Activated T-helper 1 cell treated with anti-CD3 and anti-CD28 coated beads, Interleukin-2, amount 50 U/mL, for 16 hours (primary cell): Measurements from ENCODE around the gene KCNT2.
"Not testable (repeated sequence)": the region's sequence is repeated elsewhere in the genome, so short reads cannot be mapped to it uniquely, and the experiment has no call there.

Experiments
- DNase-seq, 2 donors: peaks; one replicate each; pipeline ENCODE4 v3.0.0-alpha.2; 2020; ENCODE audit warnings: low read depth in 1 of 2, low spot score in 1 of 2

The KCNT2 gene

GRCh38 chr1:196608390-196609369 is at the start of gene KCNT2:
KCNT2 (minus strand) TSS chr1:196608440; CDS start chr1:196608309, 131 bp downstream.
- DNase-seq: no peak

DNA sequence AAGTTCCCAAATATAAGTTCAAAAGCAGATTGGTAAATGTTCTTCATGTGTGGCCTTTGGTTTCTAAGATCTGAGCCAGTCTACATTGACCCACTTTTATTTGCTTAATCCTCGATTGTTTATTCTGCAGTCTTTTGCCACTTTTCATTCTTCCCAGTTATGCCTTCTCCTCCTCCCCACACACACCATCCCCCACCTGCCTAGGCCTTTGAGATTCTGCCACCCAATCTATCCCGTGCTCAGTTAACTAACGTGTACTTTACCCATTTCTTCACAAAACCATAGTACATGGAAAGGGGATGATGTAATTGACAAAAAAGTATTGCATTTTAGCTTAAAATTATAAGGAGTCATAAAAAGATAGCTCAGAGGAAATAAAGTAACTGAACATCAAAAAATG is 47.3 kb upstream of the KCNT2 start:
- DNase-seq: no peak

GRCh38 chr1:196655071-196655470 is 46.8 kb upstream of the KCNT2 start:
- DNase-seq: no peak

GRCh38 chr1:196654271-196654670 is 46.0 kb upstream of the KCNT2 start:
- no peak for DNase-seq

- no peak for DNase-seq
Observed at GRCh38 chr1:196651637-196652215, 43.5 kb upstream of the KCNT2 start, which contains the start of gene CFH. CFH (plus strand) TSS chr1:196652043; CDS start chr1:196652118, 75 bp downstream.

DNA sequence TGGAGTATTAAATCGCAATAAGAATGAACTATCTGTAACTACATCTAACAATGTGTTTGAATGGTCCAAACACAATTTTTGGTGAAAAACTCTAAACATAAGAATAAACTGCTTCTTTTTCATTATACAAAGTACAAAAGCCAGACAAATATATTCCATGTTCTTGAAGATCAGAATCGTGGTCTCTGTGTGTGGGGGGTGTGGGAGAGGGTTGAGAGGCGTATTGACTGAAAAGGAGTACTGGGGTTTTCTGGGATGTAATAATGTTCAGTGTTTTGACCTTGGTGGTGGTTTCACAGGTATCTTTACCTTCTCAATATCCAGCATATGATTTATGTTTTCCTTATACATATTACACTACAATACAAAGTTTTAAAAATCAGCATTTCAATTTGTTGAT is 42.8 kb upstream of the KCNT2 start:
- DNase-seq: no peak

DNA sequence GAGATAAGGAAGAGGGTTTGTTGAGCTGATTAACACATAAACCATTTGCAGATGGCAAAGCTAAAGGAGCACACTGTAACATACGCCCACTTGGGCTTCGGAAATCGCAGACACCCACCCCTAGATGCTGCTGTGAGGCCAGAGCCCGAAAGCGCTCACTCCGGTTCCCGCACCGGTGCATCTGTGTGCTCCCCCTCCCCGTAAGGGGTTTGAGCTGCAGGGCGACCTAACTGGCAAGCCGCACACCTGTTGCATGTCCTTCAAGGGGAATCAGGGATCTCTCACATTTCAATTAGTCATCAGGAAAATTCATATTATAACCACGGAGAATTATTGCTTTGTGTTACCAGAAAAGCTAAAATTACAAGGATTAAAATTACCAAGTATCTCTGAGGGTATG is 42.2 kb upstream of the KCNT2 start:
- DNase-seq: no peak

DNA sequence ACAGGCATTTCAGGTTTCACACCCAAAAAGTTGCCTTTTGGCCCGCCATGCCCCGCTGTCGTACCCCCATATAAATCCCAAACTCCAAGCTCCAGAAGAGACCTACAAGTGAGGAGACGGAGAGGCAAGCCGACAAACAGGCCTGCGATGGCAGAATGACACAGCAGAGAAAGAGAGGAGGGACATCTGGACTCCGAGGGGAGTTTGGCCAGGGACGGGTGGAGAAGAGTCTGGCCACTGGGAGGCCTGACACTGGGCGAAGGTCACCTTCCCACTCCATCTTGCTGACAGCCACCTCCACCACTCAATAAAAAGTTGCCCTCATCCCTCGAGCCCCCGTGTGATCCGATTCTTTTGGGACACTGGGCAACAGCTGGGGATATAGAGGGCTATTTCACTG is 41.8 kb upstream of the KCNT2 start:
- DNase-seq: no peak

GRCh38 chr1:196640976-196641375 is 32.7 kb upstream of the KCNT2 start:
- no peak for DNase-seq

DNA sequence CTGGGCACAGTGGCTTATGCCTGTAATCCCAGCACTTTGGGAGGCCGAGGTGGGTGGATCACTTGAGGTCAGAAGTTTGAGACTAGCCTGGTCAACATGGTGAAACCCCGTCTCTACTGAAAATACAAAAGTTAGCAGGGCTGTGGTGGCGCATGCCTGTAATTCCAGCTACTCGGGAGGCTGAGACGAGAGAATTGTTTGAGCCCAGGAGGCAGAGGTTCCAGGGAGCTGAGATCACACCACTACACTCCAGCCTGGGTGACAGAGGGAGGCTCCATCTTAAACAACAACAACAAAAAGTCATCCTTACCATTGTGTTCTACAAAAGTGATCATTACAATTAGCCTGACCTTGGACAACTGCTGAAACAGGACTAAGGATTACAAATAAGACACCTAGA is 31.1 kb upstream of the KCNT2 start:
- DNase-seq: not testable (repeated sequence)

DNA sequence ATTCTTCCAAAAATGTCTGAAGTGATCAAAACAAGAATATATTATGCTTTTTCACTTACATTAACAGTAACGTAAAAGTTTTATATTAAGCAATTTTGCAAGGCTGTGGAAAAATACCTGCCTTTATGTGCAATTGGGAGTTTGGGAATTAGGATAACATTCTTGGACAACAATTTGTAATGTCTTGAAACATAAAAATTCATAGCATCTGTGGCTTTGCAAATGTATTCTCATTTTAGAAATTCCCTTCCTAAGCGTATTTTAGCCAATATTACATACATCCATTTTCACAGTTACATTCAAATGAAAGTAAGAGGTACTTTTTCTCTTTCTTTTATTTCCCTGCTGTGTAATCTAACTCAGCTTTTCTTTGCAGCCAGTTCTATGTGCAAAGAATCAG is 30.2 kb upstream of the KCNT2 start:
- DNase-seq: no peak

DNA sequence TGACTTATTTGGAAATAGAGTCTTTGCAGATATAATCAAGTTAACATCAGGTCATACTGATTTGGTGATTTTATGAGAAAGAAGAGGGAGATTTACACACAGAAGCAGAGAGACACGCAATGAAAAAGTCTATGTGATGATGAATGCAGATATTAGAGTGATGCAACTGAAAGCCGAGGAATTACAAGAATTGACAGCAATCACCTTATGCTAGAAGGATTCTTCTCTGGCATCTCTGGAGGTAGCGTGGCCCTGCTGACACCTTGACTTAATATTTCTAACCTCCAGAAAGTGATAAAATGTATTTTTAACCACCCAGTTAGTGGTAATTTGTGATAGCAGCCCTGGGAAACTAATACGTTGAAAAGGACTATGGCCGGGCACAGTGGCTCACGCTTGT is 29.4 kb upstream of the KCNT2 start:
- DNase-seq: no peak

GRCh38 chr1:196628838-196629237 is 20.6 kb upstream of the KCNT2 start:
- DNase-seq: no peak

DNA sequence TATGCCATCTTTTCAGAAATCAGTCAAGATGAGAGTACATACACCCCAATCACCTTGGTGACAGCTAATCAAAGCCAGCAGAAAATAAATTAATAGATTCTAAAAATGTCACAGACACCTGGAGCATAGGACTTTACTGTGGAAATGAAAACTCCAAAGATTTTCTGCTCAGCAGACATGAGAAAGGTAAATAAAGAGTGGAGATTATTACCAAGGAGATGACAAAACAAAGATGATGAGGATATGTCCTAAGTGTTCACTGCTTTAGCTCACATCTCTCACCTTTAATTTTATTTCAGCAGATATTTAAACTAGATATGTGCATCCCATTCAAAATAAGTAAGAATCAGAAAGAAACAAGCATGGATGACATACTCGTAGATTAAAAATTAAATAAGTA is 14.8 kb upstream of the KCNT2 start:
- no peak for DNase-seq

DNA sequence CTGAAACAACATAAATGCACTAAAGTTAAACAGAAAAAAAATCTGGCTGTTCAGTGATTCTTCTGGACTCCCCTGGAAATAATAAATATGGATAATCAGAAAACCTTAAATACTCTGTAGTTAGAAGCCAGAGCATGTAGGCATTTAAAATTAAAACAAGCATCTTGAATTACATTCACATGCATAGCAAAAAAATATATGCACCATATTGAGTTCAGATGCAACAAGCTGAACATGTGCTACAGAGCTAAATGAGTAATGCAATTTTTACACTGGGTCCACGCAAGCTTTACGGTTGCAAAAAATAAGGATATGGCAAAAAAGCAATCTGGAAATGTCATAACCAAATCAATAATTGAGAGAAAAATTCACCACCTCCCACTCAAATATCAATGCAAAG is 11.5 kb upstream of the KCNT2 start:
- no peak for DNase-seq

DNA sequence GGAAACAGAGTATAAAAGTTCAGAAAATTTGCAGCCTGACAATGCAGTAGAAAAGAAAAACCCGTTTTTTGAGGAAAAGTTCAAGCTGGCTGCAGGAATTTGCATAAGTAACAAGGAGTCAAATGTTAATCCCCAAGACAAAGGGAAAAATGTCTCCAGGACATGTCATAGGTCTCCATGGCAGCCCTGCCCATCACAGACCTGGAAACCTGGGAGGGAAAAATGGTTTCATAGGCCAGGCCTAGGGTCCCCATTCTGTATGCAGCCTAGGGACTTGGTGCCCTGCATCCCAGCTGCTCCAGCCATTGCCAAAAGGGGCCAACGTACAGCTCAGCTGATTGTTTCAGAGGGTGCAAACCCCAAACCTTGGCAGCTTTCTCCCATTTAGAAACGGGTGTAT is 3.6 kb upstream of the KCNT2 start:
- no peak for DNase-seq

GRCh38 chr1:196609370-196609737 is 1.1 kb upstream of the KCNT2 start:
- DNase-seq: no peak

DNA sequence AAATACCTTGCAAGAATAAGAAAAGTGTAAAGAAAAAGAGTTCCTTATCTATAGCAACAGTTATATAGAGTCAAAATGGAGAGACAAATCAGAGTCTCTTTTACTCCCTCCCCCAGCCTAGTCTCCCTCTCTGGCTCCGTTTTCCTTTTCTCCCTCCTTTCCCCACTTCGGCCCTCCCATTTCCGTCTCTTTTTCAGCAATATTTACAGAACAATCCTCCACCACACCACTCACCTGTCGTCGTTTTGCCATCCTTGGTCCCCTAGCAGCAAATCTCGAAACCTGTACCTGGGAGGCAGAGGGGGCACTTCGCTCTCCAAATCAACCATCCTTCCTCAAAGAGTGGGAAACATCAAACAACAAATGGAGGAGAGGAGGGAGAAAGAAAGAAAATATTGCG is 259 bp downstream of the KCNT2 start:
- DNase-seq: no peak

DNA sequence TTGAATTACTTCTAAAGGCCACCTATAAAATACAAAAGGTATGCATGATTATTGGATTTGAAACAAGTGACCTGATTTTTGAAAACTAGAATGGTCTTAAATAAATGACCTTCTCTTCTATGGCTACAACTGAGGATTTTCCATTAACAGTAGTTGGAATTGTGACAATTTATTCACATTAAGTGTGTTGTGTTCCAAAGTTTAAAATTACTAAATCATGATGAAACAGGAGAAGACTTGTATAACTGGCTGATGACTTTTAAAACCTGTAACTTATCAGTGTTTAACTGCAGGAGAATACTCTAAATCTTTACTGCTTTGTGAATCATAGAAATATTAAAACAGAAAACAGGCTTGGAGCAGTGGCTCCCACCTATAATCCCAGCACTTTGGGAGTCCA is 4.6 kb downstream of the KCNT2 start:
- no peak for DNase-seq

DNA sequence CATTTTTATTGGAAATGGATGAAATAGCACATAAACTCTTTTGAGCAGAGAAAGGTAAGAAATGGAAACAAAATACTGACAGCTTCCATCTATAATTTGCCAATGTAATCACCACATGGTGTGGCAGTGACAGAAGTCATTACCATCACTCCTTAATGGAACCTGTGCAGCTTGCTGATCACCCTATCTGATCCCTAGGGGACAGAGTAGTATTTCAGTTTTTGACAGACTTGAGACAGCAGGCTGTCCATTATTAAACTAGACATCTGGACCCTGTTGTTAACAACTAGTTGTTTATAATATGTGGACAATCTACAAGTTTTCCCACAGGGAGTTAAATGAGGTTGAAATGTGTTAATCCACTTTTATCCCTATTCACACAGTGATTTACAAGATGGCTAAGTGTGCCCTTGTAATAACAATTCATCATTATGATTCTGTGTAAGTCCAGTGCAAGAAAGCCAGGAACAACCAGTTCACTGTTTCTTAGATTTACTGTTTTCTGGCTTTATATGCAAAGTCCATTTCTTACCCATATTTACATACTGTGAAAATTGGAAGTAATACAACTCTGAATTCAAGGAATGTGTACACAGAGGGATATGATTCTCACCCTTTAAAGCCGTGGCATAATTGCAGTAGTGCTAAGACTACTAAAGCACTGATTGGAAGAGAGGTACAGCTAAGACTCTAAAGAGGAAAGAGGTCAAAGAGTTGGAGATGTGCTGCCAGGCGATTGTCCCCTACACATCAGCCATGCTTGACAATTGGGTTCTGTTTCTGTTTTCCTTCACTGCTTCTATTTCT is 9.1 kb downstream of the KCNT2 start:
- no peak for DNase-seq

DNA sequence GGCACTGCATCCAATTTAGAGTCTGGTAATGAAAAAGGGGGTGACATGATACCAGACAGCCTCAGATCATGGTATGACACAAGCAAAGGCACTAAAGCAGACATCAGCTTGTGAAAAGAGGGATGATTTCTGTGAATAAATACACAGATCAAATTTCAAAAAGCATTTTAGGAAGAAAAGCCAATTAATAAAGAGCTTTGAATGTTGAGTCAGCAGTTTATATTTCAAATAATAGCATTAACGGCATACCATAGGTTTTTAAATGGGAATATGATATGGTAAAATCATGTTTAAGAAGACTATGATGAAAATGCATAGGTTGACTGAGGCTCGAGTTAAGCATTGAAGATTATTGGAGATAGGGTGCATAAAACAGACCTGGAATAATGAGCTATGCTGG is 13.5 kb downstream of the KCNT2 start:
- no peak for DNase-seq

GRCh38 chr1:196593955-196594354 is 14.3 kb downstream of the KCNT2 start:
- DNase-seq: no peak
